Measurements from ENCODE around the gene PDE11A. TPM values are rescaled to one million over a fixed set of nuclear protein-coding genes. Genes with fewer than 3 reads are reported as not detected.

PDE11A gene
- total and polyA plus RNA-seq, 2 experiments from 2014 or later, result 0.08 to 0.73 TPM

- Mint-ChIP-seq H3K4me3 (no peak overlapping the region), H3K9me3 (no peaks in the 10 kb centered on the region; the same call in 2 of the 3 replicates), H3K4me1 (peaks cover 16% of the 10 kb centered on the region), H3K36me3 (ENCODE audit: low read depth) (no peaks in the 10 kb centered on the region), H3K27me3 (ENCODE audit: insufficient read depth, low read depth, poor library complexity) (peaks cover 64% of the 10 kb centered on the region), H3K27ac (no peak overlapping the region)
- no peaks in the 10 kb centered on the region for H3F3A ChIP-seq (replicated peaks; ENCODE audit: low read depth)
- H3K4me2 ChIP-seq, result no peak overlapping the region
- no peak overlapping the region for H3K27ac ChIP-seq (ENCODE audit: low read depth)
- 0 out of 2 replicates have a peak, but pooled peaks cover 2% of the 10 kb centered on the region for H3K4me1 ChIP-seq (ENCODE audit: insufficient read depth)
- DNase-seq (ENCODE audit: low spot score) (no peak), ATAC-seq (no peak)
- no peak overlapping the region for H2AFZ ChIP-seq
- no peaks in the 10 kb centered on the region for H3K9me2 ChIP-seq (ENCODE audit: insufficient read depth)
- peaks cover 87% of the 10 kb centered on the region for H3K27me3 ChIP-seq (ENCODE audit: insufficient read depth)
- TF ChIP-seq NANOG (IDR thresholded peaks at IDR 0.05; ENCODE audit: borderline replicate concordance), result no peak
- no peaks in the 10 kb centered on the region for H3K36me3 ChIP-seq (ENCODE audit: insufficient read depth)
- H3K79me2 ChIP-seq (replicated peaks; ENCODE audit: insufficient read depth), result no peaks in the 10 kb centered on the region
- no peak overlapping the region for H3K4me3 ChIP-seq
- H4K20me1 ChIP-seq (replicated peaks; ENCODE audit: insufficient read depth), result 0 out of 2 replicates have a peak, but pooled peaks cover 6% of the 10 kb centered on the region
Measured at GRCh38 chr2:177728920-177729319, 343.7 kb downstream of the PDE11A start.

GRCh38 chr2:177728399-177728765, 344.2 kb downstream of the PDE11A start:
- no peak for DNase-seq (ENCODE audit: low spot score)
- Histone ChIP-seq H3K9me2 (ENCODE audit: insufficient read depth) (no peaks in the 10 kb centered on the region), H3K4me1 (ENCODE audit: insufficient read depth) (0 out of 2 replicates have a peak, but pooled peaks cover 2% of the 10 kb centered on the region), H3K4me2 (no peak overlapping the region), H3K27me3 (ENCODE audit: insufficient read depth) (peaks cover 82% of the 10 kb centered on the region), H4K20me1 (replicated peaks; ENCODE audit: insufficient read depth) (0 out of 2 replicates have a peak, but pooled peaks cover 6% of the 10 kb centered on the region), H3K27ac (ENCODE audit: low read depth) (no peak overlapping the region), H2AFZ (no peak overlapping the region), H3K36me3 (ENCODE audit: insufficient read depth) (no peaks in the 10 kb centered on the region), H3F3A (replicated peaks; ENCODE audit: low read depth) (no peaks in the 10 kb centered on the region), H3K79me2 (replicated peaks; ENCODE audit: insufficient read depth) (no peaks in the 10 kb centered on the region), H3K4me3 (no peak overlapping the region)
- Mint-ChIP-seq H3K4me1 (peaks cover 16% of the 10 kb centered on the region), H3K36me3 (ENCODE audit: low read depth) (no peaks in the 10 kb centered on the region), H3K27ac (no peak overlapping the region), H3K27me3 (ENCODE audit: insufficient read depth, low read depth, poor library complexity) (peaks cover 59% of the 10 kb centered on the region), H3K9me3 (no peaks in the 10 kb centered on the region; the same call in 2 of the 3 replicates), H3K4me3 (no peak overlapping the region)
- TF ChIP-seq CREB1 (CRISPR knock-in tag; IDR thresholded peaks at IDR 0.05; ENCODE audit: low read depth), result no peak
- no peak for TF ChIP-seq EZH2phosphoT487 (IDR thresholded peaks at IDR 0.05; ENCODE audit: unreplicated experiment)
- TF ChIP-seq EZH2 (IDR thresholded peaks at IDR 0.05; ENCODE audit: low read depth, unreplicated experiment), result no peak
- no peak for TF ChIP-seq ZNF462 (CRISPR knock-in tag; IDR thresholded peaks at IDR 0.05)
- no peak for TF ChIP-seq REST (IDR thresholded peaks at IDR 0.05; ENCODE audit: unreplicated experiment)
- TF ChIP-seq STAT1 (IDR thresholded peaks at IDR 0.05; ENCODE audit: unreplicated experiment), result no peak
- ATAC-seq, result no peak
